Panc1 (cell line): ENCODE data around the gene TMIGD1. TPM values are rescaled to one million over a fixed set of nuclear protein-coding genes. Genes with fewer than 3 reads are reported as not detected.

Experiments used
- ATAC-seq: fragments of 200-7000 bp; cut with Tn5 transposase; 2 replicates; pipeline ENCODE4 v1.9.1; 2020; ENCODE audit warnings: mild to moderate bottlenecking, moderate library complexity
- BruUV-seq: library from RNA; stranded (reverse); fragments of 400-500 nt; replicated peaks from 2 replicates; lab custom pipeline; 2021; lab: Mats Ljungman, UMichigan
- CTCF ChIA-PET: fragments of 300-600 bp; sonication (Branson Sonifier 250); formaldehyde crosslinking; loops from one replicate; lab custom pipeline; 2022; ENCODE audit warnings: antibody characterized with exemption; lab: Charles Lee
- POLR2A ChIA-PET: fragments of 300-600 bp; sonication (Branson Sonifier 250); formaldehyde crosslinking; loops from one replicate; lab custom pipeline; 2022; ENCODE audit warnings: antibody characterized with exemption; lab: Charles Lee
- DNase-seq: peaks from one replicate; pipeline ENCODE4 v3.0.0-alpha.2; 2010; ENCODE audit warnings: low read depth, low spot score
- H3K27ac ChIP-seq: 2 replicates; pipeline ENCODE4 v1.5.1; 2011; ENCODE audit warnings: mild to moderate bottlenecking, low read length, inconsistent platforms
- H3K27me3 ChIP-seq: fragments of 200-500 bp; sonication (Bioruptor generic); 2 replicates; pipeline ENCODE4 v1.6.0; 2014; ENCODE audit warnings: low read length, inconsistent platforms; ENCODE audit not compliant: control insufficient read depth, insufficient read depth
- H3K36me3 ChIP-seq: fragments of 200-500 bp; sonication (Bioruptor generic); 2 replicates; pipeline ENCODE4 v1.5.1; 2014; ENCODE audit warnings: inconsistent platforms, mild to moderate bottlenecking, low read length, moderate library complexity; ENCODE audit not compliant: control insufficient read depth, insufficient read depth
- H3K4me1 ChIP-seq: 2 replicates; pipeline ENCODE4 v1.5.1; 2011; ENCODE audit warnings: inconsistent platforms, mild to moderate bottlenecking, low read length, moderate library complexity; ENCODE audit not compliant: control insufficient read depth, insufficient read depth
- H3K4me3 ChIP-seq, 2 experiments: 2 replicates each; pipeline ENCODE4 v1.5.1; 2011 to 2012; ENCODE audit warnings: low read depth in 2 of 2, low read length in 2 of 2, mild to moderate bottlenecking in 2 of 2, inconsistent platforms in 1 of 2, moderate library complexity in 1 of 2
- H3K9me3 ChIP-seq: fragments of 200-500 bp; sonication (Bioruptor generic); 2 replicates; pipeline ENCODE4 v1.5.1; 2014; ENCODE audit warnings: low read depth, mild to moderate bottlenecking, inconsistent platforms, low read length, moderate library complexity; ENCODE audit not compliant: control insufficient read depth, insufficient read depth
- POLR2AphosphoS5 ChIP-seq: IDR thresholded peaks from 2 replicates; pipeline ENCODE4 v1.6.1; 2012; ENCODE audit warnings: mild to moderate bottlenecking, low read depth, low read length, moderate library complexity
- REST ChIP-seq, 2 experiments: IDR thresholded peaks; 2 replicates each; pipeline ENCODE4 v1.6.1; 2011 to 2012; ENCODE audit warnings: low read depth in 2 of 2, control low read depth in 1 of 2, low read length in 1 of 2, mild to moderate bottlenecking in 1 of 2, moderate library complexity in 1 of 2; ENCODE audit not compliant: insufficient read depth in 1 of 2
- SIN3A ChIP-seq: IDR thresholded peaks from 2 replicates; pipeline ENCODE4 v1.6.1; 2012; ENCODE audit warnings: low read depth, mild to moderate bottlenecking, low read length, moderate library complexity, borderline replicate concordance; ENCODE audit not compliant: insufficient read depth
- TCF7L2 ChIP-seq: IDR thresholded peaks from 2 replicates; pipeline ENCODE4 v1.6.1; 2011; ENCODE audit warnings: mild to moderate bottlenecking, low read depth, low read length, inconsistent platforms
- in situ Hi-C: cut with HindIII; loops from 2 replicates; pipeline ENCODE4 v1.10.0; 2016; ENCODE audit warnings: low sequenced_read_pairs, low pct_unique_long_range_greater_than_20kb
- intact Hi-C: fragments of 100-400 bp; cut with micrococcal nuclease; formaldehyde crosslinking; loops from one replicate; pipeline ENCODE4 v1.10.0; 2022; ENCODE audit not compliant: unreplicated experiment
- total RNA-seq: library from RNA; stranded (reverse); gene quantifications from one replicate; pipeline ENCODE4 v1.2.1, GENCODE V29; 2021; ENCODE audit not compliant: unreplicated experiment
- TF ChIP-seq, protein P1 (sequence below): fragments of 450-650 bp; IDR thresholded peaks from 2 replicates; pipeline ENCODE4 v1.5.1; 2017; ENCODE audit warnings: mild to moderate bottlenecking

Gene TMIGD1
- total RNA-seq, 1 experiment from 2014 or later: not detected

GRCh38 chr17:30310562-30310961 lies 23.3 kb downstream of the TMIGD1 start:
- Histone ChIP-seq H3K27ac (no peak overlapping the region), H3K9me3 (no peaks in the 10 kb centered on the region), H3K27me3 (peaks cover 2% of the 10 kb centered on the region; the same call in 1 of the 2 replicates), H3K4me1 (no peaks in the 10 kb centered on the region), H3K36me3 (no peaks in the 10 kb centered on the region), H3K4me3 (no peak overlapping the region)
- ChIA-PET POLR2A (no interaction called here), CTCF (no interaction called here)
- in situ Hi-C loops: no loop called here
- no TSS peak for BruUV-seq
- TF ChIP-seq SIN3A (no peak), REST (IDR thresholded peaks at IDR 0.05; ENCODE audit: insufficient read depth in 1 of 2, low read depth in 2 of 2, low read length in 1 of 2) (no peak), POLR2AphosphoS5 (no peak), TCF7L2 (no peak)
- TF ChIP-seq, protein P1, sequence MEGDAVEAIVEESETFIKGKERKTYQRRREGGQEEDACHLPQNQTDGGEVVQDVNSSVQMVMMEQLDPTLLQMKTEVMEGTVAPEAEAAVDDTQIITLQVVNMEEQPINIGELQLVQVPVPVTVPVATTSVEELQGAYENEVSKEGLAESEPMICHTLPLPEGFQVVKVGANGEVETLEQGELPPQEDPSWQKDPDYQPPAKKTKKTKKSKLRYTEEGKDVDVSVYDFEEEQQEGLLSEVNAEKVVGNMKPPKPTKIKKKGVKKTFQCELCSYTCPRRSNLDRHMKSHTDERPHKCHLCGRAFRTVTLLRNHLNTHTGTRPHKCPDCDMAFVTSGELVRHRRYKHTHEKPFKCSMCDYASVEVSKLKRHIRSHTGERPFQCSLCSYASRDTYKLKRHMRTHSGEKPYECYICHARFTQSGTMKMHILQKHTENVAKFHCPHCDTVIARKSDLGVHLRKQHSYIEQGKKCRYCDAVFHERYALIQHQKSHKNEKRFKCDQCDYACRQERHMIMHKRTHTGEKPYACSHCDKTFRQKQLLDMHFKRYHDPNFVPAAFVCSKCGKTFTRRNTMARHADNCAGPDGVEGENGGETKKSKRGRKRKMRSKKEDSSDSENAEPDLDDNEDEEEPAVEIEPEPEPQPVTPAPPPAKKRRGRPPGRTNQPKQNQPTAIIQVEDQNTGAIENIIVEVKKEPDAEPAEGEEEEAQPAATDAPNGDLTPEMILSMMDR: no peak
- ATAC-seq (no peak), DNase-seq (no peak)
- intact Hi-C loops: no loop called here

DNA sequence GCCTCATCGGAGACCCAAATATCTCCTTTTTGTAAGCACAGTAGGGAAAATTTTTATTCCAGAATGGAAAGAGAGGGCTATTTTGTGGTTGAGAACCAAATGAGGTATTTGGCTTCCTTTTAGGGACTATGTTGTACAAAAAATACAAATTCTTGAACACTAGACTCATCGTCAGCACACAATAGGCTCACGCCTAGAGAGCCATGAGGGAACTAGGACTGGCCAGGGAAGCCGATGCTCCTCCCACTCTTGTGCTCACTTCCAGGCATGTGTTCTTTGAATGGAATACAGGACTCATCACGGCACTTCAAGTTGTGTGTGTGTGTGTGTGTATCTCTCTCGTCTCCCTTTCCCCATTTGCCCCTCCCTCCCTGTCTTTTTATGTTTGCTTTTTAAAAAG lies 24.3 kb downstream of the TMIGD1 start:
- ATAC-seq: no peak
- in situ Hi-C loops: no loop called here
- DNase-seq: no peak
- no peaks in the 10 kb centered on the region; the same call in 1 of the 2 replicates for H3K27me3 ChIP-seq
- no peak overlapping the region for H3K4me3 ChIP-seq
- H3K4me1 ChIP-seq: no peaks in the 10 kb centered on the region
- BruUV-seq: no TSS peak
- no peak for TF ChIP-seq POLR2AphosphoS5
- TF ChIP-seq REST (IDR thresholded peaks at IDR 0.05; ENCODE audit: insufficient read depth in 1 of 2, low read depth in 2 of 2, low read length in 1 of 2): no peak
- TF ChIP-seq TCF7L2: no peak
- TF ChIP-seq, protein P1: no peak
- no peak for TF ChIP-seq SIN3A
- H3K9me3 ChIP-seq: no peaks in the 10 kb centered on the region
- ChIA-PET CTCF (no interaction called here), POLR2A (no interaction called here)
- intact Hi-C loops: no loop called here
- H3K27ac ChIP-seq: no peak overlapping the region
- no peaks in the 10 kb centered on the region for H3K36me3 ChIP-seq
